GM18870 (cell line): Measurements from ENCODE around the gene KPTN.

Source experiments
- ATAC-seq: cut with Tn5 transposase; IDR thresholded peaks from one replicate; pipeline ENCODE4 v1.9.1; 2021; ENCODE audit warnings: moderate library complexity; ENCODE audit not compliant: unreplicated experiment

The KPTN gene

DNA sequence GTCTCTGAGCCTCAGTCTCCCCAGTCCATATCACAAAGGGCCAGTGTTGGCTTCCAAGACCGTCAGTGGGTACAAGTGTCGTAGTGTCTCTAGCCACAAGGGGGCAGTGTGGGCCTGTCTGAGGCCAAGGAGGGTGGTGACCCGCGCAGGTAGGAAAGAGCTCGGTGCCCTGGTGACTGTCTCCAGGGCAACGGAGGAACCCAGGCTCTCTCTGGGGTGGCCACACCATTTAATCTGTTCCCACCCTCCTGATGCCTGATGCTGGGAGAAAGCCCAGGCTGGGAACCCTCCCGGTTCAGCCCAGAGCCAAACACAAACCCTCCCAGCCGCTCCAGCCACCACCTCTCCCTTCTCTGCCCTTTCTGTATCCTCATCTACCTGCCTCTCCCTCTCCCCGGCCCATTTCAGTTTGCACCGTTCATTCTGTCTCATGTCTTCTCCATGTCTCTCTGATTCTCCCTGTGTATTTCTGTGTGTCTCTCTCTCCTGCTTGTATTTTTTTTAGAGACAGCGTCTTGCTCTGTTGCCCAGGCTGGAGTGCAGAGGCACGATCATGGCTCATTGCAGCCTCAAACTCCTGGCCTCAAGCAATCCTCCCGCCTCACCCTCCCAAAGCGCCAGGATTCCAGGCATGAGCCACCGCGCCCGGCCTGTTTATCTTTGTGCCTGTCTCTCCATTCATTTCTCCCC is 47.2 kb downstream of the KPTN start:
- ATAC-seq = no peak

DNA sequence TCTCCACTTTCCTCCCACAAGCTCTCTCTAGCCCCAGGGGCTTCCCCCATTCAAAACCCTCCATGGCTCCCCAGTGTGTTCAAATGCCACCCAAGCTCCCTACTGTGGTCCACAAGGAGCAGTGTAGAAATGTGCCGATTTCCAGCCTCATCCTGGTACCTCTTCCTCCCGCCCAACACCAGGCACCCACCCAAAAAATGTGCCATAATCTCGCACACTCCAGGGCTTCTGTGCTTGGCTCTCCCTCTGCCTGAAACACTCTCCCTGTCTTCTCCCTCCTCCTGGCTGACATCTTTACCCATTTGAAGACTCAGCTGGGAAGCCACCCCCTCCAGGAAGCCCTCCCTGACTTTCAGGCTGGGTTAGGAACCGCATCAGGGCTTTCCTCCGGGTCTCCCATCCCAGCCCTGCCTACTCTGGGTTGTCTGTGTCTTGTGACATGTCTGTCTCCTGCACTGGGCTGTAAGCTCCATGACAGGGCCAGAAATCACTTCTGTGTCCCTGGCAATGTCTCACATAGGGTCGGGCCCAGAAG is 48.1 kb downstream of the KPTN start:
- no peak for ATAC-seq

- ATAC-seq = no peak
Measured at GRCh38 chr19:47435196-47435595, 48.8 kb downstream of the KPTN start.

DNA sequence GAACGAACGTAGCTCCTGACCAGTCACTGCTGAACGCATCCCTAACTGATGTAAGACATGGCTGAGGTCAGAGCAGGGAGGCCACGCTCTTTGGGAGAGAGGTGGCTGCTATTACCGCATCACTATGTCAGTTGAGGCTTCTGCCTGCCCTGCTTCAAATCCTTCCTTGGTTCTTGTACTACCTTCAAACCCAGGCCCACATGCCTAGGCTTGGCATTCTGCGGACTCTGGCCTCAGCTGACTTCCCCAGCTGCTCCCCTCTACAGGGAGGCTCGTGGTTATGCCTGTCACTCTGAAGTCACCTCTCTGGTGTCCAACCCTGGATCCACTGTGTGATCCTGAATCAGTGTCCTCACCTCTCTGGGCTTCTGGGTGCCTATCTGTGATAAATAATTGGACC is 49.9 kb downstream of the KPTN start:
- ATAC-seq = no peak

DNA sequence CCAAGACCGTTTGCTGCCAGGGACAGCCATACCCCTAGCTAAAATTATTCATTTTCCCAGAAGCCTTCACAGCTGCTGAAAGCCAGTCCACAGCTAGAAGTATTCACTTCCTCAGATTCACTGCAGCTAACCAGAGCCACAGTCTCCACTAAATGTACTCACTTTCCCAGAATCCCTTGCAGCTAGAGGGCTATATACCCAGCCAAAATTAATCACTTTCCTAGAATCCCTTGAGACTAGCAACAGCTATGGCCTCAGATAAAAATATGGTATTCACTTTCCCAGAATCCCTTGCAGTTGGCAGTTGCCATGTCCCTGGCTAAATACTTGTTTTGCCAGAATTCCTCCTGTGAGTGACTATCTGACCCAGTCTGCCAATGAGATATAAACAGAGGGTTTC is 50.9 kb downstream of the KPTN start:
- no peak for ATAC-seq

DNA sequence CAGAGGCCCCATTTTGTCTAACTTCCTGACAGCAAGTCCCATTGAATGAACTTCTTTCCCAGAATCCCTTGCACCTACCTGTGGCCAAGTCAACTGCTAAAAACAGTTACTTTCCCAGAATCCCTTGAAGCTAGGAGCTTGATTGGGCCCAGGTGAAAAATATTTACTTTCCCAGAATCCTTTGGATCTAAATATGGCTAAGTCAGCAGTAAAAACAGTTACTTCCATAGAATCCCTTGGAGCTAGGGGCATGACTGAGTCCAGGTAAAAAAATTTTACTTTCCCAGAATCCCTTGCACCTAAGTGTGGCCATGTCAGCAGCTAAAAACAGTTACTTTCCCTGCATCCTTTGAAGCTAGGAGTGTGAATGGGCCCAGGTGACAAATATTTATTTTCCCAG is 51.5 kb downstream of the KPTN start:
- no peak for ATAC-seq

DNA sequence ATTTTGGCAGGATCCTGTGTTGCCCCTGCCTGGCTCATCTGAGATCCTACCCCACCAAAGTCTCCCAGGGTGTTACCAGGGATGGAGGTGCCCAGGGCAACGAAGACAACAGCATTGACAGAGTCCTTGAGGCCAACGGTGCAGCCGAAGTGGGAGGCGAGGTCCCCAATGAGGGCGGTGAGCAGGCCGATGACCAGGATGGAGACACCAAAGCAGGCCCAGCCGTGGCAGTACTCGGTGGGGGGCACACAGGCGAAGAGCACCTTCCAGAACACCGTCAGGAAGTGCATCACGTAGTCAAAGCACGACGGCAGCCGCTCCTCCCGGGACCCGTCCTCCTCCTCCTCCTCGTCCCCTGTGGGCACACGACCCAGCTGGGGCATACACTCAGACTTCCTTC is 51.9 kb downstream of the KPTN start:
- ATAC-seq = no peak

GRCh38 chr19:47430041-47430802 is 53.8 kb downstream of the KPTN start:
- ATAC-seq = no peak

- no peak for ATAC-seq
Measured at GRCh38 chr19:47429140-47429793, 54.8 kb downstream of the KPTN start.

DNA sequence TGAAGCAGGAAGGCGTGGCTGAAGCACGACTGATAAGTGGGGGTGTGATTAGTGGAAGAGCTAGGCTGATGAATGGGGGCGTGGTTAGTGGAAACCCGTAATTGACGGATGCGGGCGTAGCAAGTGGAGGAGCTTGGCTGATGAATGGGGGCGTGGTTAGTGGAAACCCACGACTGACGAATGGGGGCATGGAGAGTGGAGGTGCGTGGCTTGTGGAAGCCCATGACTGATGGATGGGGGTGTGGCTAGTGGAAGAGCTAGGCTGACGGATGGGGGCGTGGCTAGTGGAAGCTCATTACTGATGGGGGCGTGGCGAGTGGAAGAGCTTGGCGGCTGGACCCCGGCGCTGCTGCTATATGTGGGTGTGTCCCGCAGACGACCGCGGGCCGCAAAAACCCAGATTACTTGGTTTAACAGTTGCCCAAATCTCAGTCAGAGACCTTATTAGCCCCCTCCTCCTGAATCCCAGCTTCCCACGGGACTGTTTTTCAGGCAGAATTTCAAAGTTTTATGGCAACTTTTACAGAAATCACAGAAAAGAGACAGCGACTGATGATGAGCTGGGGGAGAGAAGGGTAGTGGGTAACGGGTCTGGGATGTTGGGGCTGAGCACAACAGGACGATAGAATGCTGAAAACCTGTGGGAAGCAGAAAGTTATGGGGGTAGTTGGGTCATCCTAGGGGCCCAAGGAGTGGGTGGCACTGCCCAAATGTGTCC is 55.7 kb downstream of the KPTN start:
- no peak for ATAC-seq

DNA sequence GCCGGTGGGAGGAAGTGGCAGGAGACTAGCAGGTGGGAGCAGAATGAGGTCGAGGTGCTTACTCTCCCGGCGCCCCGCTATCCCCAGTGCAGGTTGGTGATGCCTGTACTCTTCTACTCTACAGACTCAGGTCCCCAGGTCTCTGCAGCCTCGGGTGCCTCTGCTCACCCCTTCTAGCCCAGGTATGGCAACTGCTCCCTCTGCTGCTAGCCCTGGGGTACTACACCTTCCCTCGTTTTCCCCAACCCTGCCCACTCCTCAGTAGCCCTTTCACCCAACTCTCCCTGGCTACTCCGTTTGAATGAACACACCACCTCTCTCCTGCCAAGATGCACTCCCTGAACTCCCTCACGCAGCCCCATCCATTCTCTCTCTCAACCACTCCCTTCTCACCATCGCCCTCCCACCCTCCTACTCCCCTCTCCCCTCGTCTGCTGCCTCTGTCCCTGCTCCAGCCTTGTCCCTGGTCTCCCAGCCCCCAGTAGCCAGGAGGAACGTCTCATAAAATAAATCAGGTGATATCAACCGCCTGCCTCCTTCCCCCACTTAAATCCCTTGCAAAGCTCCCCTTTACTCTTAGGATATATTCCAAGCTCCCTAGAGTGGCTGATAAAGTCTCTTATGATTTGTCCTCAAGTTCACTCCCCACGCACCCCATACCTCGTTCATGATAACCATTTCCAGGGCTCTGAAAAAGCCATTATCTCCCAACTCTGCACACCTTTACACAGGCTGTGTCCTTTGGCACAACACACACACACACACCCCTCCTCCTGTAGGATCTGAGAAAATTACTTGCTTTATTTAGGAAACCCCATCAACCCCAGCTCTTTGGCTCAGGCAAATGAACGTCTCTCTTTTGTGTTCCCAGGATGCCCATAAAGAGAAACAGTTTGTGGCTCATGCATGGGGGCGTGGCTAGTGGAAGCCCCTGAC is 56.5 kb downstream of the KPTN start:
- no peak for ATAC-seq
